ENCODE measurements around the gene TLCD5.

Gene TLCD5

GRCh38 chr11:120324932-120325810 is at the start of gene TLCD5:
TSS of gene TLCD5 (plus strand) at chr11:120325299. CDS start at chr11:120327442, 2,143 bp downstream.
- H3K4me3 ChIP-seq (ENCODE audit: low read length): peak within 1 kb of the TSS; percentile 72

GRCh38 chr11:120279502-120279901 is 45.6 kb upstream of the TLCD5 start:
- H3K4me3 ChIP-seq (ENCODE audit: low read length): no peak overlapping the region
- no peak for TF ChIP-seq ZNF274 (IDR thresholded peaks at IDR 0.05; ENCODE audit: low read depth, low read length)

More at GRCh38 chr11:120324932-120325810, at the start of gene TLCD5:
- TF ChIP-seq ZNF274 (IDR thresholded peaks at IDR 0.05; ENCODE audit: low read depth, low read length): no peak

GRCh38 chr11:120280600-120281051 is 44.5 kb upstream of the TLCD5 start:
- TF ChIP-seq ZNF274 (IDR thresholded peaks at IDR 0.05; ENCODE audit: low read depth, low read length): no peak
- no peak overlapping the region for H3K4me3 ChIP-seq (ENCODE audit: low read length)

GRCh38 chr11:120281143-120281795 is 43.8 kb upstream of the TLCD5 start:
- no peak overlapping the region for H3K4me3 ChIP-seq (ENCODE audit: low read length)
- no peak for TF ChIP-seq ZNF274 (IDR thresholded peaks at IDR 0.05; ENCODE audit: low read depth, low read length)

- TF ChIP-seq ZNF274 (IDR thresholded peaks at IDR 0.05; ENCODE audit: low read depth, low read length): no peak
Observed at GRCh38 chr11:120283124-120283523, 42.0 kb upstream of the TLCD5 start.

GRCh38 chr11:120284272-120284671 is 40.8 kb upstream of the TLCD5 start:
- TF ChIP-seq ZNF274 (IDR thresholded peaks at IDR 0.05; ENCODE audit: low read depth, low read length): no peak
- H3K4me3 ChIP-seq (ENCODE audit: low read length): no peak overlapping the region

More at GRCh38 chr11:120283124-120283523, 42.0 kb upstream of the TLCD5 start:
- H3K4me3 ChIP-seq (ENCODE audit: low read length): no peak overlapping the region

- TF ChIP-seq ZNF274 (IDR thresholded peaks at IDR 0.05; ENCODE audit: low read depth, low read length): no peak
Observed at GRCh38 chr11:120285256-120285655, 39.8 kb upstream of the TLCD5 start.

GRCh38 chr11:120288021-120288420 is 37.1 kb upstream of the TLCD5 start:
- TF ChIP-seq ZNF274 (IDR thresholded peaks at IDR 0.05; ENCODE audit: low read depth, low read length): no peak
- no peak overlapping the region for H3K4me3 ChIP-seq (ENCODE audit: low read length)

More at GRCh38 chr11:120285256-120285655, 39.8 kb upstream of the TLCD5 start:
- no peak overlapping the region for H3K4me3 ChIP-seq (ENCODE audit: low read length)

GRCh38 chr11:120289426-120289825 is 35.7 kb upstream of the TLCD5 start:
- no peak overlapping the region for H3K4me3 ChIP-seq (ENCODE audit: low read length)
- TF ChIP-seq ZNF274 (IDR thresholded peaks at IDR 0.05; ENCODE audit: low read depth, low read length): no peak

GRCh38 chr11:120290956-120291355 is 34.1 kb upstream of the TLCD5 start:
- no peak overlapping the region for H3K4me3 ChIP-seq (ENCODE audit: low read length)
- no peak for TF ChIP-seq ZNF274 (IDR thresholded peaks at IDR 0.05; ENCODE audit: low read depth, low read length)

GRCh38 chr11:120293038-120293800 is 31.9 kb upstream of the TLCD5 start:
- no peak for TF ChIP-seq ZNF274 (IDR thresholded peaks at IDR 0.05; ENCODE audit: low read depth, low read length)
- H3K4me3 ChIP-seq (ENCODE audit: low read length): no peak overlapping the region

- TF ChIP-seq ZNF274 (IDR thresholded peaks at IDR 0.05; ENCODE audit: low read depth, low read length): no peak
- no peak overlapping the region for H3K4me3 ChIP-seq (ENCODE audit: low read length)
Observed at GRCh38 chr11:120294096-120294495, 31.0 kb upstream of the TLCD5 start.

GRCh38 chr11:120295099-120295498 is 30.0 kb upstream of the TLCD5 start:
- no peak for TF ChIP-seq ZNF274 (IDR thresholded peaks at IDR 0.05; ENCODE audit: low read depth, low read length)
- H3K4me3 ChIP-seq (ENCODE audit: low read length): no peak overlapping the region

GRCh38 chr11:120296554-120296953 is 28.5 kb upstream of the TLCD5 start:
- no peak for TF ChIP-seq ZNF274 (IDR thresholded peaks at IDR 0.05; ENCODE audit: low read depth, low read length)
- H3K4me3 ChIP-seq (ENCODE audit: low read length): no peak overlapping the region

All from GM08714 (cell line).